Measurements from ENCODE around the gene FBF1.

DNA sequence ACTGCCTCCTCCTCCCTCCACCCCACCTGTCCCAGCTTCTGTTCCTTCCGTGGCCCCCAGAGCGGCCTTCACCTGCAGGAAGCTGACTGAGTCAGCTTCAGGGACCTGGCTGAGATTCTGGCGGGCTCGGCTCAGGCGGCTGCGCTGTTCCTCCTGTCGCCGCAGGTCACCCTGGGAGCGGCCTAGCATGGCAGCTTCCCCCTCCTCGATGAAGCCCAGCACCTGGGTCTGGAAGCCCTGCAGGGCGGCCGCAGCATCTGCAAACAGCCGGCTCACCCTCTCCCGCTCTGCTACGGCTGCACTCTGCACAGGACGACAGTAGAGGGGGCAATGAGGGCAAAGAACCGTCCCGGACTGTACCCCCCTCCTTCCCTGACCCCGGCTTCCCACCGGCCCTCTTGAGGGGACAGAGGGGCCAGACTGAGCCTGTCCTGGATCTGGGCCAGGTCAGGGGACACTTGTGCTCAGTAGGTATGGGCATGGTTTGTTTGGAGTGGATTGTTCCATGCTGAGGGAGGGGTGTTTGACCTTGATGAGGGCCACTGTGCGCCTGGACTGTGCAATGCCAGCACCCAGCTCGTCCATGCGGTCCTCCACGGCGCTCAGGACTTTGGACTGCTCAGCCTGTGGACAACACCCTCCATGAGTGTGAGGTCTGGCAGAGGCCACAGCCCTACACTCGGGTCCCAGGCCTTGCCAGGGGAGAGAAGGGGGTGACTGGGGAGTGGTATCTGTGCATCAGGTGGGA is 64.5 kb downstream of the FBF1 start:
- TF ChIP-seq, protein P1, sequence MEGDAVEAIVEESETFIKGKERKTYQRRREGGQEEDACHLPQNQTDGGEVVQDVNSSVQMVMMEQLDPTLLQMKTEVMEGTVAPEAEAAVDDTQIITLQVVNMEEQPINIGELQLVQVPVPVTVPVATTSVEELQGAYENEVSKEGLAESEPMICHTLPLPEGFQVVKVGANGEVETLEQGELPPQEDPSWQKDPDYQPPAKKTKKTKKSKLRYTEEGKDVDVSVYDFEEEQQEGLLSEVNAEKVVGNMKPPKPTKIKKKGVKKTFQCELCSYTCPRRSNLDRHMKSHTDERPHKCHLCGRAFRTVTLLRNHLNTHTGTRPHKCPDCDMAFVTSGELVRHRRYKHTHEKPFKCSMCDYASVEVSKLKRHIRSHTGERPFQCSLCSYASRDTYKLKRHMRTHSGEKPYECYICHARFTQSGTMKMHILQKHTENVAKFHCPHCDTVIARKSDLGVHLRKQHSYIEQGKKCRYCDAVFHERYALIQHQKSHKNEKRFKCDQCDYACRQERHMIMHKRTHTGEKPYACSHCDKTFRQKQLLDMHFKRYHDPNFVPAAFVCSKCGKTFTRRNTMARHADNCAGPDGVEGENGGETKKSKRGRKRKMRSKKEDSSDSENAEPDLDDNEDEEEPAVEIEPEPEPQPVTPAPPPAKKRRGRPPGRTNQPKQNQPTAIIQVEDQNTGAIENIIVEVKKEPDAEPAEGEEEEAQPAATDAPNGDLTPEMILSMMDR (IDR thresholded peaks at IDR 0.05) = peak in 2 of 3 experiments; percentile 2 to 20
- peak; percentile 1 for TF ChIP-seq POLR2A (IDR thresholded peaks at IDR 0.05; ENCODE audit: low read depth)
- TF ChIP-seq EP300 (IDR thresholded peaks at IDR 0.05) = no peak

All from esophagus muscularis mucosa (tissue), 4 donors.